Measurements from ENCODE around the gene SUMO3. TPM values are rescaled to one million over a fixed set of nuclear protein-coding genes. Genes with fewer than 3 reads are reported as not detected.

The SUMO3 gene
- total RNA-seq, 2 donors from 2014 or later: 66.5 to 66.9 TPM

DNA sequence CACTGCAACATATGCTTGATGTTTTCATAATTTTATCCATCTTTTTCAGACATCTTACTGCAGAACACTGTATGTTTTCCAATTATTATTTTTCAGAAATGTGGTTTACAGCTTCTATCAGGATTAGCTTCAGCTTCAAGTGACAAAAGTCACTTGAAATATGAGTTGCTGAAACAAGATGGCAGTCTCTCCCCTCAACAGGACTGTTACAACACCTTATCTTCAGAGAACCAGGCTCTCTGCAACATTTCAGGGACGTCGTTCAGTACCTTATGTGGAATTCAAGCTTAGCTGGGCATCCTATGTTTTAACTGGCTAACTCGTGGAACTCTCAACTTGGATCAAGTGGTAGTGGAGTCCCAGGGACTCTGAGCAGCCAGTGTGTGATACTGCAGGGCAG, 14.2 kb downstream of the SUMO3 start:
- Histone ChIP-seq H3K4me3 (no peak overlapping the region), H3K27me3 (replicated peaks; ENCODE audit: insufficient read depth) (no peaks in the 10 kb centered on the region), H3K27ac (no peak overlapping the region), H3K4me1 (ENCODE audit: control insufficient read depth in 1 of 2, low read depth in 2 of 2) (peaks cover 17 to 23% of the 10 kb centered on the region in 2 donors), H3K9me3 (no peaks in the 10 kb centered on the region), H3K36me3 (peaks cover 23% of the 10 kb centered on the region)
- DNase-seq (ENCODE audit: low spot score) (no peak), ATAC-seq (ENCODE audit: insufficient number of reproducible peaks, low FRiP score, low read depth) (no peak)
- TF ChIP-seq CTCF (IDR thresholded peaks at IDR 0.05): no peak

DNA sequence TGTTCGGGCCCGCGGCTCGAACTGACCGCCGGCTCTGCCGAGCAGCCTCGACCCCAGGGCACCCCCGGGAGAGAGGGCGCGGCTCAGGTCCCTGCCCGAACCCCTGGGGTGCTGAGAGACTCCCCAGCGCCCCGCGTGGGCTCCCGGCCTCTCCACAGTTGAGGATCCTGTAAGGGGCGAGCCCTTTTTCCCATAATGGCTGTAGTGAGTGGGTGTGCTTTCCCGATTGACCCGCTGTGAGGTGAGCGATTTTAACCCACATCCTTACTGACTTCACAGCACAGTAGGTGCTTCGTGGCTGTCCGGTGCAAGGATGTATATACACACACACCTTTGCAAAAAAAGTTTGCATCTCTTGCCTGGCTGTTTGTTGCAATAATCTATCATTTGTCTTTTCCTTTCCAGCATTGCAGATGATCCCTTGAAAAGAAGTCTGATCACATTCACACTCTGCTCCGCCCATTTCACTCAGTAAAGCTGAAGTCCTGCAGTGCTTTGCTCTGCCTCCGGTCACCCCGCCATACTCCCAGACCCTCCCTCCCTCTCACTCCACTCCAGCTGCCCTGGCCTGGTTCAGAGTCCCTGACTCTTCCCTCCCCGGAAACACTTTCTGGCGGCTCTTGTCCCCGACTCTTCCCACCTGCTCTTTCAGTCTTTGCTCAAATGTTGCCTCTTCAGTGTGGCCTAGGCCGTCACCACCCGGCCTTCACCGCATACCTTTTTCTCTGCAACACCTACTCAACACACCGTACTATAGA, 15.3 kb downstream of the SUMO3 start:
- ATAC-seq (ENCODE audit: insufficient number of reproducible peaks, low FRiP score, low read depth) (no peak), DNase-seq (ENCODE audit: low spot score) (no peak)
- Histone ChIP-seq H3K4me3 (peak overlapping the region; percentile 85), H3K9me3 (no peaks in the 10 kb centered on the region), H3K27me3 (replicated peaks; ENCODE audit: insufficient read depth) (no peaks in the 10 kb centered on the region), H3K27ac (peak overlapping the region in 1 of 2 donors; percentile 73), H3K36me3 (peaks cover 16% of the 10 kb centered on the region), H3K4me1 (ENCODE audit: control insufficient read depth in 1 of 2, low read depth in 2 of 2) (peaks cover 17 to 23% of the 10 kb centered on the region in 2 donors)
- no peak for TF ChIP-seq CTCF (IDR thresholded peaks at IDR 0.05)

GRCh38 chr21:44801468-44802395, 16.1 kb downstream of the SUMO3 start, which contains the start of gene UBE2G2:
Gene UBE2G2, minus strand, starts transcription at chr21:44801820. Its CDS starts 72 bp downstream, at chr21:44801748.
- H3K4me3 ChIP-seq: peak within 1 kb of the TSS; percentile 85
- H3K4me1 ChIP-seq (ENCODE audit: control insufficient read depth in 1 of 2, low read depth in 2 of 2): peaks cover 17 to 23% of the 10 kb centered on the region in 2 donors
- peaks cover 9% of the 10 kb centered on the region for H3K36me3 ChIP-seq
- no peak for DNase-seq (ENCODE audit: low spot score)
- no peaks in the 10 kb centered on the region for H3K9me3 ChIP-seq
- TF ChIP-seq CTCF (IDR thresholded peaks at IDR 0.05): no peak
- ATAC-seq (ENCODE audit: insufficient number of reproducible peaks, low FRiP score, low read depth): peak; percentile 68
- no peaks in the 10 kb centered on the region for H3K27me3 ChIP-seq (replicated peaks; ENCODE audit: insufficient read depth)
- peak within 1 kb of the TSS; percentile 45 to 73 for H3K27ac ChIP-seq

- TF ChIP-seq CTCF (IDR thresholded peaks at IDR 0.05): peak; percentile 13
- peak overlapping the region; percentile 45 to 73 for H3K27ac ChIP-seq
- DNase-seq (ENCODE audit: low spot score) (no peak), ATAC-seq (ENCODE audit: insufficient number of reproducible peaks, low FRiP score, low read depth) (peak; percentile 22)
- H3K4me1 ChIP-seq (ENCODE audit: control insufficient read depth in 1 of 2, low read depth in 2 of 2): peaks cover 17 to 23% of the 10 kb centered on the region in 2 donors
- no peaks in the 10 kb centered on the region for H3K27me3 ChIP-seq (replicated peaks; ENCODE audit: insufficient read depth)
- H3K36me3 ChIP-seq: peaks cover 3% of the 10 kb centered on the region
- H3K9me3 ChIP-seq: no peaks in the 10 kb centered on the region
- peak overlapping the region; percentile 85 for H3K4me3 ChIP-seq
Measured at GRCh38 chr21:44800971-44801467, 16.8 kb downstream of the SUMO3 start.

DNA sequence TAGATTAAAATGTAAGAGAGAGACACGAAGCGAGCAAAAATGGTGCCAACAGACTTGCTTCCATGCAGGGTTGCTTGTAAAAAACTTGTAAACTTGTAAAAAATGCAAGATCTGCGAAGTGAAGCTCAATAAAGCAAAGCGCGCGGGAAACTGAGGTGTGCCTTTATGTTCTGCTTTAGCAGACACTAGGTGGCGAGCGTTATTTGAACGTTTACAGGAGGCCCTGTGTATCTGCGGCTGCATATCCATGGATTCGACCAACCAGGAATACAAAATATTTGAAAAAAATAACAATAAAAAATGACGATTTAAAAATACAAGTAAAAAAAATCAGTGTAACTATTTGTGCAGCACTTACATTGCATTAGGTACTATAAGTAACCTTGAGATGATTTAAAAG, 17.8 kb downstream of the SUMO3 start:
- H3K27ac ChIP-seq: no peak overlapping the region
- no peaks in the 10 kb centered on the region for H3K9me3 ChIP-seq
- no peak for TF ChIP-seq CTCF (IDR thresholded peaks at IDR 0.05)
- DNase-seq (ENCODE audit: low spot score) (no peak), ATAC-seq (ENCODE audit: insufficient number of reproducible peaks, low FRiP score, low read depth) (no peak)
- H3K27me3 ChIP-seq (replicated peaks; ENCODE audit: insufficient read depth): no peaks in the 10 kb centered on the region
- peaks cover 17 to 23% of the 10 kb centered on the region in 2 donors for H3K4me1 ChIP-seq (ENCODE audit: control insufficient read depth in 1 of 2, low read depth in 2 of 2)
- peak overlapping the region; percentile 85 for H3K4me3 ChIP-seq
- H3K36me3 ChIP-seq: peaks cover 3% of the 10 kb centered on the region
